IgD-negative memory B cell (primary cell): ENCODE measurements around the gene CYTH3. TPM values are rescaled to one million over a fixed set of nuclear protein-coding genes. Genes with fewer than 3 reads are reported as not detected.
A peak's percentile ranks its signal among the peaks of the same experiment; 100 is the strongest.
"Not testable (repeated sequence)": the region's sequence is repeated elsewhere in the genome, so short reads cannot be mapped to it uniquely, and the experiment has no call there.

Source experiments
- H3K27ac Mint-ChIP-seq, 3 donors: one replicate each; pipeline ENCODE4 v1.8.0; 2020 to 2022; ENCODE audit warnings: mild to moderate bottlenecking in 3 of 3, mixed read lengths in 3 of 3, moderate library complexity in 1 of 3
- H3K27me3 Mint-ChIP-seq: one replicate; pipeline ENCODE4 v1.8.0; 2021; ENCODE audit warnings: mixed read lengths
- H3K36me3 Mint-ChIP-seq: one replicate; pipeline ENCODE4 v1.8.0; 2020; ENCODE audit warnings: mild to moderate bottlenecking, mixed read lengths
- H3K4me1 Mint-ChIP-seq, 3 donors: one replicate each; pipeline ENCODE4 v1.8.0; 2020 to 2022; ENCODE audit warnings: mixed read lengths in 3 of 3, mild to moderate bottlenecking in 1 of 3
- H3K4me3 Mint-ChIP-seq, 4 donors: one replicate each; pipeline ENCODE4 v1.8.0; 2020 to 2022; ENCODE audit warnings: mild to moderate bottlenecking in 4 of 4, mixed read lengths in 4 of 4, moderate library complexity in 3 of 4
- H3K9me3 Mint-ChIP-seq, 3 donors: one replicate each; pipeline ENCODE4 v1.8.0; 2020 to 2021; ENCODE audit warnings: mixed read lengths in 3 of 3, mild to moderate bottlenecking in 1 of 3
- polyA plus RNA-seq: library from polyadenylated mRNA; unstranded; fragments of 300-500 nt; fragmentation: Illumina TruSeq; gene quantifications from one replicate; pipeline ENCODE4 v1.2.3, GENCODE V29; 2021

Gene CYTH3
- 3.0 TPM for polyA plus RNA-seq

GRCh38 chr7:6272481-6273323, at the start of gene CYTH3:
Gene CYTH3 (minus strand): TSS chr7:6272624. CDS start chr7:6272507, 117 bp downstream.
- Mint-ChIP-seq H3K36me3 (peaks cover 2% of the 10 kb centered on the region), H3K4me1 (peaks cover 15 to 18% (median 16%) of the 10 kb centered on the region in 3 donors), H3K9me3 (no peaks in the 10 kb centered on the region), H3K4me3 (peak within 1 kb of the TSS; percentile 85 to 92 (median 92)), H3K27me3 (peaks cover 21% of the 10 kb centered on the region), H3K27ac (peak within 1 kb of the TSS; percentile 52 to 95 (median 74))

DNA sequence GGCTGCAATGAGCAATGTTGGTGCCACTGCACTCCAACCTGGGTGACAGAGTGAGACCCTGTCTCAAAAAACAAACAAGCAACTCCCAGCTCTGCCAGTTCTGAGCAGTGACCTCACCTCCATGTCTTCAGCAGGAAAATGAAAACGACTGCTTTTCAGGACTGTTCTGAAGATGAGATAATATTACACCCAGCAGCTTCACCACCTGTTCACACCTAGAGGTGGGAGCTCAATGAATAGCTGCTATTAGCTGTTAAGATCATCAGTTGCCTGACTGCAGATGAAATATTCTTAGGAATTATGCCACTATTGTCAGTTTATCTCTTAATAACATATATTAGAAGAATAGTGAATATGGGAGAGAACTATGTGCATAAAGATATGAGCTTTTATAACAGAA, 48.4 kb upstream of the CYTH3 start:
- Mint-ChIP-seq H3K4me3 (no peak overlapping the region), H3K27me3 (peaks cover 10% of the 10 kb centered on the region), H3K9me3 (no peaks in the 10 kb centered on the region), H3K36me3 (no peaks in the 10 kb centered on the region), H3K27ac (no peak overlapping the region), H3K4me1 (peaks cover 0 to 3% (median 3%) of the 10 kb centered on the region in 3 donors)

DNA sequence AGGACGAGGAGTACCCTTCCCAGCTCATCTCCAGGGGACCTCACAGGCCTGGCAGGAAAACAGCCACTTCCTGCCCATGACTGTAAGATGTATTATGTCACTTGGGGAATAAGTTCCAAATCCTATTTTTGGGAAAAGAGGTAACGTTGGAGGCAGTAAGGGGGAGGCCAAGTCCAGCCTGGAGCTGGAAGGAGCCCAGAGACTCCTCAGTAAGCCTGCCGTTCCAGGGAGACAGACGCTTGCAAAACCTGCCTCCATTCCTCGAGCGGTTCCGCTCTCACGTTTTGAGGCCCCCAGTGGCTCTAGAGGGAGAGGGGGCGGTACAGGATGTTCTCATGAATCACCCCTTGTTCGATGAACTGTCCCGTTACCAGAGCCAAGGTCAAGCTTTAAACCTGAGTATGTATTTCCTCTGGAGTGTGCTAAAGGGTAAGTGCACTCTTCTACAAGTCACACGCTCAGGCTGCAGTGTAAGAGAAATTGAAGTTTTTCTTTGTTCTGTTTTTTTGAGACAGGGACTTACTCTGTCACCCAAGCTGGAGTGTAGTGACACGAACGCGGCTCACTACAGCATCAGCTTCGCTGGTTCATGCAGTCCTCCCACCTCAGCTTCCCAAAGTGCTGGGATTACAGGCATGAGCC, 45.5 kb upstream of the CYTH3 start:
- H3K9me3 Mint-ChIP-seq: peaks cover 0 to 2% (median 0%) of the 10 kb centered on the region in 3 donors
- no peak overlapping the region for H3K27ac Mint-ChIP-seq
- no peak overlapping the region for H3K4me3 Mint-ChIP-seq
- no peaks in the 10 kb centered on the region for H3K36me3 Mint-ChIP-seq
- H3K4me1 Mint-ChIP-seq: peaks cover 0 to 1% (median under 1%) of the 10 kb centered on the region in 3 donors
- peaks cover 9% of the 10 kb centered on the region for H3K27me3 Mint-ChIP-seq

GRCh38 chr7:6316226-6316625, 43.8 kb upstream of the CYTH3 start:
- H3K27ac Mint-ChIP-seq: no peak overlapping the region
- H3K36me3 Mint-ChIP-seq: no peaks in the 10 kb centered on the region
- no peak overlapping the region for H3K4me3 Mint-ChIP-seq
- H3K9me3 Mint-ChIP-seq: peaks cover 0 to 2% (median 0%) of the 10 kb centered on the region in 3 donors
- no peaks in the 10 kb centered on the region for H3K4me1 Mint-ChIP-seq
- H3K27me3 Mint-ChIP-seq: peaks cover 9% of the 10 kb centered on the region

DNA sequence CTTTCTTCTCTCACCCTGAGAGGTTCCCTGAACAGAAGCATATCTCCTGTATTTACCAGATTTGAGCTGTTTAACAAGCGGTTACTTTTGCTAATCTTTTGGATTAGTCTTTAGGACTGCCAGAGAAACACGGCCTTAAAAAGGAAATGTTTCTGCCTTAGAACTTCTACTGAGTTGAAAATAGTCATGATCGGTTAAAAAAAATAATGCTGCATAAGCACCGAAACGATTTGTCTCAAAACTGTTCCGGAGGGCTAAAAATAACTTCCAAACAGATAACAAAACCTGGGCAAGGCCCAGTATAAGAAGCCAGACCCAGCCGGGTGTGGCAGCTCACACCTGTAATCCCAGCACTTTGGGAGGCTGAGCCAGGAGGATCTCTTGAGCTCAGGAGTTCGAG, 43.3 kb upstream of the CYTH3 start:
- no peaks in the 10 kb centered on the region for H3K36me3 Mint-ChIP-seq
- H3K27me3 Mint-ChIP-seq: peaks cover 9% of the 10 kb centered on the region
- no peak overlapping the region for H3K27ac Mint-ChIP-seq
- no peaks in the 10 kb centered on the region for H3K4me1 Mint-ChIP-seq
- no peak overlapping the region for H3K4me3 Mint-ChIP-seq
- H3K9me3 Mint-ChIP-seq: peaks cover 0 to 2% (median 0%) of the 10 kb centered on the region in 3 donors

DNA sequence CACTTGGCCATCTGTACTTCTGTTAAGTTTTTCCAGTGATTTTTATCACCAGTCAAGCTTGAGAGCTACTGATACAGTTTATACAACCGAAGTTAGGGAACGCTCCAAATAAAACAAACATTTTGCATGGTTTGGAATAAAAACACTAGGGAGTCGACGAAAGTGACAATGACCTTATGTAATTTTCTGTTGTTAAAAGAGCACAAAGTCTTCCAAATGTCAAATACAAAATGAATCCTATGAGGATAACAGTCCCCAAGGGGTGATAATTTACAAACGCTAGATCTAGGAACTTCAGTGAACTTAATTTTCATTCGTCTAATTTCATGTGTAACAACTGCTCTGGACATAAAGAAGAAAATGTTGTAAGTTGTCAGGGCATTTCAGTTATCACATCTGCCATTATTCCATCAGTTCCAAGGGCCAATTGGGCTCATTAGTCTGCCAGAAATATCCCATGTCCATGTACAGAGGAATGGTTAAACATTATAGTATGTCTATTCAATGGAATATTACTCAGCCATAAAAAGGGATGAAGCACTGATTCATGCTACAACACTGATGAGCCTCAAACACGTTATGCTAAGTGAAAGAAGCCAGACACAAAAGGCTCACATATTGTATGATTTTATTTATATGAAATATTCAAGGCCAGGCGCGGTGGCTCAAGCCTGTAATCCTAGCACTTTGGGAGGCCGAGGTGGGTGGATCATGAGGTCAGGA, 38.0 kb upstream of the CYTH3 start:
- peaks cover 0 to 2% (median 0%) of the 10 kb centered on the region in 3 donors for H3K9me3 Mint-ChIP-seq
- no peak overlapping the region for H3K27ac Mint-ChIP-seq
- no peak overlapping the region for H3K4me3 Mint-ChIP-seq
- H3K36me3 Mint-ChIP-seq: no peaks in the 10 kb centered on the region
- H3K27me3 Mint-ChIP-seq: peaks cover 2% of the 10 kb centered on the region
- no peaks in the 10 kb centered on the region for H3K4me1 Mint-ChIP-seq

GRCh38 chr7:6307762-6308161, 35.3 kb upstream of the CYTH3 start:
- Mint-ChIP-seq H3K27ac (peak overlapping the region in 1 of 3 donors; percentile 59), H3K4me1 (no peaks in the 10 kb centered on the region), H3K9me3 (no peaks in the 10 kb centered on the region), H3K4me3 (no peak overlapping the region), H3K36me3 (no peaks in the 10 kb centered on the region), H3K27me3 (no peaks in the 10 kb centered on the region)

DNA sequence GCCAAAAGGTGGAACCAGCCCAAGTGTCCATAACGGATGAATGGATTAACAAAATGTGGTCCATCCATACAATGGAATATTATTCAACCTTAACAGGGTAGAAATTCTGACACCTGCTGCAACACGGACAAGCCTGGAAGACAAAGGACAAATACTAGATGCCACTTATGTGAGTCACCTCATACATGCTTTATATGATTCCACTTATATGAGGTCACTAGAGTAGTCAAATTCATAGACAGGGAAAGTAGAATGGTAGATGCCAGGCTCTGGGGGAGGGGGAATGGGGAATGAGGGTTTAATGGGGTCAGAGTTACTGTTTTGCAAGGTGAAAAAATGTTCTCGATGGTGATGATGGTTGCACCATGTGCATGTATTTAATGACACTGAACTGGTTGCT, 34.0 kb upstream of the CYTH3 start:
- H3K36me3 Mint-ChIP-seq: no peaks in the 10 kb centered on the region
- H3K9me3 Mint-ChIP-seq: no peaks in the 10 kb centered on the region
- no peak overlapping the region for H3K4me3 Mint-ChIP-seq
- H3K27me3 Mint-ChIP-seq: no peaks in the 10 kb centered on the region
- no peak overlapping the region for H3K27ac Mint-ChIP-seq
- H3K4me1 Mint-ChIP-seq: no peaks in the 10 kb centered on the region

GRCh38 chr7:6305330-6305729, 32.9 kb upstream of the CYTH3 start:
- Mint-ChIP-seq H3K4me3 (no peak overlapping the region), H3K36me3 (no peaks in the 10 kb centered on the region), H3K27ac (no peak overlapping the region), H3K9me3 (no peaks in the 10 kb centered on the region), H3K4me1 (no peaks in the 10 kb centered on the region), H3K27me3 (no peaks in the 10 kb centered on the region)

DNA sequence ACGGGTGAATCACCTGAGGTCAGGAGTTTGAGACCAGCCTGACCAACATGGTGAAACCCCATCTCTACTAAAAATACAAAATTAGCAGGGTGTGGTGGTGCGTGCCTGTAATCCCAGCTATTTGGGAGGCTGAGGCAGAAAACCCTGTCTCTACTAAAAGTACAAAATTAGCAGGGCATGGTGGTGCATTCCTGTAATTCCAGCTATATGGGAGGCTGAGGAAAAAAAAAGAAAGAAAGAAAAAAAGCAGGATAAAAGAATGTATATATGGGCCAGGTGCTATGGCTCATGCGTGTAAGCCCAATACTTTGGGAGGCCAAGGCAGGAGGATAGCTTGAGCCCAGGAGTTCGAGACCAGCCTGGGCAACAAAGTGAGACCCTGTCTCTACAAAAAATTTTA, 29.0 kb upstream of the CYTH3 start:
- H3K9me3 Mint-ChIP-seq, H3K27ac Mint-ChIP-seq, H3K27me3 Mint-ChIP-seq: not testable (repeated sequence)

GRCh38 chr7:6299774-6300173, 27.4 kb upstream of the CYTH3 start:
- Mint-ChIP-seq H3K4me1 (no peaks in the 10 kb centered on the region), H3K9me3 (no peaks in the 10 kb centered on the region), H3K36me3 (no peaks in the 10 kb centered on the region), H3K4me3 (no peak overlapping the region), H3K27ac (no peak overlapping the region), H3K27me3 (peaks cover 2% of the 10 kb centered on the region)

More for the DNA sequence above, 29.0 kb upstream of the CYTH3 start:
- H3K4me1 Mint-ChIP-seq, H3K4me3 Mint-ChIP-seq, H3K36me3 Mint-ChIP-seq: not testable (repeated sequence)

- Mint-ChIP-seq H3K9me3 (no peaks in the 10 kb centered on the region), H3K4me1 (no peaks in the 10 kb centered on the region), H3K27ac (peak overlapping the region in 1 of 3 donors; percentile 5), H3K4me3 (no peak overlapping the region), H3K36me3 (peaks cover 2% of the 10 kb centered on the region), H3K27me3 (peaks cover 5% of the 10 kb centered on the region)
Observed at GRCh38 chr7:6294839-6295238, 22.4 kb upstream of the CYTH3 start.

- Mint-ChIP-seq H3K4me1 (no peaks in the 10 kb centered on the region), H3K36me3 (peaks cover 2% of the 10 kb centered on the region), H3K9me3 (no peaks in the 10 kb centered on the region), H3K27ac (no peak overlapping the region), H3K4me3 (no peak overlapping the region), H3K27me3 (peaks cover 5% of the 10 kb centered on the region)
Observed at GRCh38 chr7:6293202-6293601, 20.8 kb upstream of the CYTH3 start.

DNA sequence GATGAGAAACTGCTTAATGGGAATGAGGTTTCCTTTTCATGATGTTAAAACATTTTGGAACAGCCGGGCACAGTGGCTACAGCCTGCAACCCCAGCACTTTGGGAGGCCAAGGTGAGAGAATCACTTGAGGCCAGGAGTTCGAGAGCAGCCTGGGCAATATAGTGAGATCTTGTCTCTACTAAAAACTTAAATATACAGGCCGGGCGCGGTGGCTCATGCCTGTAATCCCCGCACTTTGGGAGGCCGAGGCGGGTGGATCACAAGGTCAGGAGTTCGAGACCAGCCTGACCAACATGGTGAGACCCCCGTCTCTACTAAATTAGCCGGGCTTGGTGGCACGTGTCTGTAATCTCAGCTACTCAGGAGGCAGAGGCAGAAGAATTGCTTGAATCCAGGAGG, 19.5 kb upstream of the CYTH3 start:
- H3K36me3 Mint-ChIP-seq, H3K4me3 Mint-ChIP-seq, H3K9me3 Mint-ChIP-seq, H3K27ac Mint-ChIP-seq, H3K27me3 Mint-ChIP-seq, H3K4me1 Mint-ChIP-seq: not testable (repeated sequence)

GRCh38 chr7:6291531-6291930, 19.1 kb upstream of the CYTH3 start:
- H3K4me3 Mint-ChIP-seq: no peak overlapping the region
- peaks cover 5% of the 10 kb centered on the region for H3K27me3 Mint-ChIP-seq
- H3K4me1 Mint-ChIP-seq: no peaks in the 10 kb centered on the region
- H3K27ac Mint-ChIP-seq: no peak overlapping the region
- H3K36me3 Mint-ChIP-seq: peaks cover 2% of the 10 kb centered on the region
- no peaks in the 10 kb centered on the region for H3K9me3 Mint-ChIP-seq
